H1 (cell line): ENCODE measurements around the gene TCERG1L. TPM values are rescaled to one million over a fixed set of nuclear protein-coding genes. Genes with fewer than 3 reads are reported as not detected.

Experiments
- ATF2 ChIP-seq: IDR thresholded peaks from 2 replicates; pipeline ENCODE4 v1.6.1; 2012; ENCODE audit warnings: low read length, inconsistent platforms
- CHD7 ChIP-seq: fragments of 300-600 bp; sonication (generic); IDR thresholded peaks from 2 replicates; pipeline ENCODE4 v1.7.1; 2012; ENCODE audit warnings: low read length, moderate library complexity, mild to moderate bottlenecking, inconsistent platforms; ENCODE audit not compliant: insufficient replicate concordance
- EGR1 ChIP-seq: IDR thresholded peaks from 2 replicates; pipeline ENCODE4 v1.6.1; 2011; ENCODE audit warnings: low read depth, low read length, borderline replicate concordance
- GABPA ChIP-seq: IDR thresholded peaks from 2 replicates; pipeline ENCODE4 v1.6.1; 2011; ENCODE audit warnings: mild to moderate bottlenecking, low read length, moderate library complexity, borderline replicate concordance; ENCODE audit not compliant: insufficient read depth
- NANOG ChIP-seq: IDR thresholded peaks from 2 replicates; pipeline ENCODE4 v1.6.1; 2011; ENCODE audit warnings: low read length, low read depth, mild to moderate bottlenecking, inconsistent platforms; ENCODE audit not compliant: insufficient read depth, poor library complexity, severe bottlenecking
- SIRT6 ChIP-seq: IDR thresholded peaks from one replicate; pipeline ENCODE4 v1.7.1; 2012; ENCODE audit warnings: low read length, inconsistent platforms
- SP4 ChIP-seq: IDR thresholded peaks from 2 replicates; pipeline ENCODE4 v1.6.1; 2012; ENCODE audit warnings: low read length, inconsistent platforms
- TCF12 ChIP-seq: IDR thresholded peaks from 2 replicates; pipeline ENCODE4 v1.6.1; 2011; ENCODE audit warnings: low read depth, mild to moderate bottlenecking, low read length
- YY1 ChIP-seq: IDR thresholded peaks from 2 replicates; pipeline ENCODE4 v1.6.1; 2011; ENCODE audit warnings: low read depth, mild to moderate bottlenecking, low read length
- polyA plus RNA-seq, 7 experiments: library from polyadenylated mRNA; depleted of rRNA in 3 of 7; stranded (reverse) in 5 of 7; unstranded in 2 of 7; fragments of >200 nt in 5 of 7; fragments of 200-250 nt in 2 of 7; gene quantifications; 1 replicate in 5 of 7; 2 replicates in 1 of 7; 4 replicates in 1 of 7; pipeline versions ENCODE4 v1.2.1 to v1.2.3, GENCODE V29; 2011 to 2013; ENCODE audit warnings: missing spikeins in 2 of 7, mixed read lengths in 2 of 7
- total RNA-seq: library from RNA; stranded (reverse); fragmentation: NEBNext Ultra II Directional; extraction: Animal tissue kit (Norgen Biotek cat#: 25700); gene quantifications from 2 replicates; pipeline ENCODE4 v1.2.1, GENCODE V29; 2021

The TCERG1L gene
- total and polyA plus RNA-seq, 2 of the 8 experiments (the other 6 are each of a cell fraction or from before 2014, with no cell fraction given): 3.9 to 6.9 TPM

GRCh38 chr10:131314799-131315198, 3.3 kb upstream of the TCERG1L start (continued):
- TF ChIP-seq CHD7 (no peak), GABPA (no peak), ATF2 (no peak), SIRT6 (no peak), EGR1 (no peak), SP4 (no peak), YY1 (no peak), NANOG (no peak), TCF12 (no peak)
- TF ChIP-seq, all 59 proteins: peak for 0
